Lower lobe of right lung (tissue), 2 donors: ENCODE data around the gene XYLT2. TPM values are rescaled to one million over a fixed set of nuclear protein-coding genes. Genes with fewer than 3 reads are reported as not detected.

Experiments
- ATAC-seq, 2 donors: fragments of 200-7000 bp; cut with Tn5 transposase; one replicate each; pipeline ENCODE4 v1.9.1; 2020 to 2022; ENCODE audit warnings: mild to moderate bottlenecking in 2 of 2, moderate library complexity in 2 of 2
- DNase-seq: peaks from one replicate; pipeline ENCODE4 v3.0.0-alpha.2; 2020
- H3K27ac ChIP-seq: fragments of 200-600 bp; one replicate; pipeline ENCODE4 v1.8.0; 2022
- H3K27me3 ChIP-seq: fragments of 200-600 bp; one replicate; pipeline ENCODE4 v1.8.0; 2022; ENCODE audit warnings: low read depth
- H3K36me3 ChIP-seq: fragments of 200-600 bp; one replicate; pipeline ENCODE4 v1.8.0; 2022; ENCODE audit warnings: mild to moderate bottlenecking
- H3K4me1 ChIP-seq: fragments of 200-600 bp; one replicate; pipeline ENCODE4 v1.8.0; 2022
- H3K4me3 ChIP-seq: fragments of 200-600 bp; one replicate; pipeline ENCODE4 v1.8.0; 2022; ENCODE audit warnings: mild to moderate bottlenecking
- H3K9me3 ChIP-seq: fragments of 200-600 bp; one replicate; pipeline ENCODE4 v1.8.0; 2022
- intact Hi-C: fragments of 100-400 bp; cut with DNase I; formaldehyde crosslinking; loops from one replicate; pipeline ENCODE4 v1.11.0; 2022
- total RNA-seq: library from RNA; stranded (reverse); fragmentation: NEBNext Ultra II Directional; extraction: Animal tissue kit (Norgen Biotek cat#: 25700); gene quantifications from one replicate; pipeline ENCODE4 v1.2.1, GENCODE V29; 2021
- TF ChIP-seq, protein P1 (sequence below): fragments of 200-600 bp; IDR thresholded peaks from one replicate; pipeline ENCODE4 v1.8.0; 2022; ENCODE audit warnings: antibody characterized with exemption, mild to moderate bottlenecking
- donor health status: DM: no; HTN: yes; CAD: no; lungs with severe emphysema.

The XYLT2 gene
- total RNA-seq, 1 donor from 2014 or later, result 19.3 TPM

DNA sequence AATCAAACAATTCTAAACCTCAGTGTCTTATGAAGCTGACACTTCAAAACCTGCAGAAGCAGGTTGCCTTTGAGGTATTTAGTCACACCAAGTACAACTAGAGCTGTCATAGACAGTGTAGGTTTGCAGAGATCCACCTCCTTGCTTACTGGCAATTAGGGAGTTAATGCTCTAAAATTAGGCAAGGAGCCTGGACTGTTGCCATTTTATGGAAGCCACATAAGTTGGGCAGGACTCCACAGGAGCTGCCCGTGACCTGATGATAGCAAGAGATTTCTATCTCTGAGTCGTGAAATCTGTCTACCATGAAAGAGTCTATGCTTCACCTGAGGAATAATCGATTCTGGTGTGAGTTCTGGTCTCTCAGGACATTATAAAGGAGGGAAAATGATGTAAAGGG, 36.0 kb downstream of the XYLT2 start:
- TF ChIP-seq, protein P1, sequence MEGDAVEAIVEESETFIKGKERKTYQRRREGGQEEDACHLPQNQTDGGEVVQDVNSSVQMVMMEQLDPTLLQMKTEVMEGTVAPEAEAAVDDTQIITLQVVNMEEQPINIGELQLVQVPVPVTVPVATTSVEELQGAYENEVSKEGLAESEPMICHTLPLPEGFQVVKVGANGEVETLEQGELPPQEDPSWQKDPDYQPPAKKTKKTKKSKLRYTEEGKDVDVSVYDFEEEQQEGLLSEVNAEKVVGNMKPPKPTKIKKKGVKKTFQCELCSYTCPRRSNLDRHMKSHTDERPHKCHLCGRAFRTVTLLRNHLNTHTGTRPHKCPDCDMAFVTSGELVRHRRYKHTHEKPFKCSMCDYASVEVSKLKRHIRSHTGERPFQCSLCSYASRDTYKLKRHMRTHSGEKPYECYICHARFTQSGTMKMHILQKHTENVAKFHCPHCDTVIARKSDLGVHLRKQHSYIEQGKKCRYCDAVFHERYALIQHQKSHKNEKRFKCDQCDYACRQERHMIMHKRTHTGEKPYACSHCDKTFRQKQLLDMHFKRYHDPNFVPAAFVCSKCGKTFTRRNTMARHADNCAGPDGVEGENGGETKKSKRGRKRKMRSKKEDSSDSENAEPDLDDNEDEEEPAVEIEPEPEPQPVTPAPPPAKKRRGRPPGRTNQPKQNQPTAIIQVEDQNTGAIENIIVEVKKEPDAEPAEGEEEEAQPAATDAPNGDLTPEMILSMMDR, result no peak
- H3K36me3 ChIP-seq, result peaks cover 71% of the 10 kb centered on the region
- ATAC-seq (no peak), DNase-seq (no peak)
- H3K4me1 ChIP-seq, result no peaks in the 10 kb centered on the region
- no peak overlapping the region for H3K27ac ChIP-seq
- no peaks in the 10 kb centered on the region for H3K9me3 ChIP-seq
- no peaks in the 10 kb centered on the region for H3K27me3 ChIP-seq
- intact Hi-C loops, result no loop called here
- H3K4me3 ChIP-seq, result no peak overlapping the region

DNA sequence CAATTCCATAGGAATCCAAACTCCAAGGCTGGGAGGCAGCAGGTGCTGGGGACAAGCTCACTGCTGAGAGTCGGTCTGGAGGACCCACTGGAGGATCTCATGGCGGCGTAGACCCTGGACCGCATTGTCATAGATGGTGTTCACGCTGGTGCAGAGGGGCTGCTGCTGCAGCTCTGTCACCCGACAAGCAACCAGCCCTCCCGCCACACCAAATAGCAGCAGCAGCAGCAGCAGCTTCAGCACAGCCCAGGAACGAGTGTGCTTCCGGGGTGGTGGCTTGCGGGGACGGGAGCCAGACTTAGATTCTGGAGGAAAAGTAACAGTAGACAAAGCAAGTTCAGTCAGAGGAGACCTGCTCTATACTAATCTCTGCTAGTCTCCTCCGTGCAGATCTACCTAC, 37.0 kb downstream of the XYLT2 start:
- no peak for DNase-seq
- no peak overlapping the region for H3K27ac ChIP-seq
- no peak for ATAC-seq
- intact Hi-C loops, result no loop called here
- H3K36me3 ChIP-seq, result peaks cover 81% of the 10 kb centered on the region
- no peaks in the 10 kb centered on the region for H3K27me3 ChIP-seq
- H3K4me3 ChIP-seq, result no peak overlapping the region
- no peaks in the 10 kb centered on the region for H3K9me3 ChIP-seq
- H3K4me1 ChIP-seq, result no peaks in the 10 kb centered on the region
- TF ChIP-seq, protein P1, result no peak

DNA sequence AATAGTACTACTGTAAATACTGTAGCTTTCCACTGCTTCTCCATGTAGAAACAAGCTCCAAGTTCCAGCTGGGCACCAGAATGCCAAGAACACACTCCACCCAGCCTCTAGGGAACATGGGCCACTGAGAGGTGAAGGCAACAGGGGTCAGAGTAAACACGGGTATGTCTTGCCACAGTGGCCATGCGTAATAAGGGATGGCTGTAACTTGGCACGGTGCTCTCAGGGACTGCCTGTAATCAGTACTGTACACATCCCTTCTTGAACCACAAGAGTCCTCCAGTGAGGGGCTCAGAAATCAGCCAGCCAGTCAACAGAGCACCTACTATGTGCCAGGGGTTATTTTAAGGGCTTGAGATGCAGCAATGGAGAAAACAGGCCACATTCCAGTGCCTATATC, 40.6 kb downstream of the XYLT2 start:
- H3K27ac ChIP-seq, result no peak overlapping the region
- no peak overlapping the region for H3K4me3 ChIP-seq
- H3K36me3 ChIP-seq, result peaks cover 100% of the 10 kb centered on the region
- no peaks in the 10 kb centered on the region for H3K9me3 ChIP-seq
- intact Hi-C loops, result no loop called here
- TF ChIP-seq, protein P1, result no peak
- DNase-seq (no peak), ATAC-seq (no peak)
- H3K4me1 ChIP-seq, result no peaks in the 10 kb centered on the region
- no peaks in the 10 kb centered on the region for H3K27me3 ChIP-seq

DNA sequence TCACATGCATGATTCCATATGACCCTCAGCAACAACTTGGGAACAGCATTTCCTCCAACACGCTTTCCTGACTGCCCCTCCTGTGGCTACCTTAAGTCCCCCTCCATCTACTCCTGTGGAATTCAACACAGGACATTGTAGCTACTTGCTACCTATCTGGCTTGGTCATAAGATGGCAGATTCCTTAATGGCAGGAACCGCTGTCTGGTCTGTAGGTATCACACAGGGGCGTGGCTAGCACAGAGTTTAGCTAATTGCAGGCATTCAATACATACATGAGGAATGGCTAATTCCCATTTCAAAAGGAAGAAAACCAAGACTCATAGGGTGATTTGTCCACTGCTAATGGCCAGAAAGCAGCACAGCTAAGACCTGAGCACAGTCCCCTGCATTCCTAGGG, 42.8 kb downstream of the XYLT2 start:
- no peaks in the 10 kb centered on the region for H3K4me1 ChIP-seq
- intact Hi-C loops, result no loop called here
- H3K9me3 ChIP-seq, result no peaks in the 10 kb centered on the region
- ATAC-seq, result no peak
- H3K27ac ChIP-seq, result no peak overlapping the region
- DNase-seq, result no peak
- H3K36me3 ChIP-seq, result peaks cover 100% of the 10 kb centered on the region
- TF ChIP-seq, protein P1, result no peak
- H3K27me3 ChIP-seq, result no peaks in the 10 kb centered on the region
- H3K4me3 ChIP-seq, result no peak overlapping the region

DNA sequence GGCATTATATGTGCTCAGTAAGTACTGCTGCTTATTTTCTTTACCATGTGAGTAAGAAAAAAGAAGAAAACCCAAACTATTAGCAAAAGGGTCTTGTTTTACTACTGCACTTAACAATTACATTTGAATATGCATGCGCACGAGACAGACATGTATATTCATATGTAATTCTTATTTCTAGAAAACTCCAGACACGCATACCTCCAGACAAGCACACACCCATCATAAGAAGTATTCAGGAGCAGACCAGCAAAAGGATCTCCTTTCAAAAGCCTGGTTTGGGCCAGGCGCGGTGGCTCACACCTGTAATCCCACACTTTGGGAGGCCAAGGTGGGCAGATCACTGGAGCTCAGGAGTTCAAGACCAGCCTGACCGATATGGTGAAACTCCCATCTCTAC, 43.6 kb downstream of the XYLT2 start:
- Histone ChIP-seq H3K9me3 (no peaks in the 10 kb centered on the region), H3K27me3 (no peaks in the 10 kb centered on the region), H3K4me1 (no peaks in the 10 kb centered on the region), H3K27ac (no peak overlapping the region), H3K4me3 (no peak overlapping the region), H3K36me3 (peaks cover 100% of the 10 kb centered on the region)
- no peak for DNase-seq
- TF ChIP-seq, protein P1, result no peak
- intact Hi-C loops, result no loop called here
- no peak for ATAC-seq

DNA sequence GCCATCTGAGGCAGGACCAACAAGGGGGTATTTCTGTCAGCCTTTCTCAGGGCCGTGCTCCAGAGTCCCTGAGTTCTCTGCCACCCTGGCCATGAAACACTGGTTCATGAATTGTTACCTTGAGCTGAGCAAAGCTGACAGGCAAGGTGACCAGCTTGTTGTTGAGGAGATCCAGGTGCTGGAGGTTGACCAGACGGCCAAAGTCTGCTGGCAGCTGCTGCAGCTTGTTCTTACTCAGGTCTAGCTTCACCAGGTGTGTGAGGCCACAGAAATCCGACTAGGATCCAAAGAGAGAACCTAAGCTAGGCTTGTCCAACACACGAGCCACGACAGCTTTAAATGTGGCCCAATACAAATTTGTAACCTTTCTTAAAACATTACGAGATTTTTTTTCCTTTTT, 46.7 kb downstream of the XYLT2 start:
- no peak overlapping the region for H3K4me3 ChIP-seq
- no peak for ATAC-seq
- no peaks in the 10 kb centered on the region for H3K27me3 ChIP-seq
- H3K4me1 ChIP-seq, result peaks cover 22% of the 10 kb centered on the region
- H3K9me3 ChIP-seq, result no peaks in the 10 kb centered on the region
- TF ChIP-seq, protein P1, result no peak
- no peak for DNase-seq
- H3K27ac ChIP-seq, result no peak overlapping the region
- peaks cover 76% of the 10 kb centered on the region for H3K36me3 ChIP-seq
- intact Hi-C loops, result no loop called here
